ENCODE measurements around the gene QPCT. TPM values are rescaled to one million over a fixed set of nuclear protein-coding genes. Genes with fewer than 3 reads are reported as not detected.

Gene QPCT
- total and polyA plus RNA-seq, 2 of the 4 experiments (the other 2 are of a cell fraction) = 1.9 to 2.2 TPM

- H3K9ac ChIP-seq (ENCODE audit: low read depth, low read length) = peak within 1 kb of the TSS; percentile 84
- peak within 1 kb of the TSS; percentile 76 for H3K4ac ChIP-seq (ENCODE audit: low read depth, low read length)
- H3K14ac ChIP-seq (replicated peaks; ENCODE audit: low read depth, low read length) = peak within 1 kb of the TSS; percentile 95
- intact Hi-C loops (cut with micrococcal nuclease) = loop anchor here (5.0 to 10.0 kb wide), 2 partner anchors 38 to 160 kb away; no protein-coding TSS in a partner anchor
- peak within 1 kb of the TSS; percentile 75 for H3K4me3 ChIP-seq (ENCODE audit: insufficient read depth, low read depth, low read length)
- BruUV-seq (replicated peaks) = no TSS peak
- peaks cover 4% of the 10 kb centered on the region for H3K4me1 ChIP-seq (ENCODE audit: control insufficient read depth, insufficient read depth, low read length)
- in situ Hi-C loops (cut with MboI; ENCODE audit: low sequenced_read_pairs) = no loop called here
- ChIA-PET CTCF (no interaction called here), POLR2A (ENCODE audit: unreplicated experiment) (no interaction called here)
- peak within 1 kb of the TSS; percentile 99 for H2AFZ ChIP-seq (replicated peaks; ENCODE audit: low read length, poor library complexity)
- DNase-seq = peak; percentile 39
- H2AK5ac ChIP-seq (ENCODE audit: low read depth, low read length) = peak within 1 kb of the TSS; percentile 80
- H4K20me1 ChIP-seq (ENCODE audit: insufficient read depth, low read length) = peaks cover 13% of the 10 kb centered on the region; the same call in 1 of the 2 replicates
- peaks cover 14 to 41% of the 10 kb centered on the region in 2 experiments for H3K79me1 ChIP-seq (ENCODE audit: low read depth in 1 of 2, low read length in 2 of 2)
- peak within 1 kb of the TSS; percentile 53 for H2BK5ac ChIP-seq (ENCODE audit: low read depth, low read length, poor library complexity, severe bottlenecking)
- peak within 1 kb of the TSS; percentile 92 for H2AK9ac ChIP-seq (replicated peaks; ENCODE audit: low read depth, low read length, poor library complexity)
- TF ChIP-seq USF2 (IDR thresholded peaks at IDR 0.05; ENCODE audit: low read depth, low read length) (no peak), CTCF (conservative IDR thresholded peaks at IDR 0.05; ENCODE audit: low read depth, low read length) (no peak), CHD1 (IDR thresholded peaks at IDR 0.05; ENCODE audit: low read depth, low read length) (no peak), NFE2L2 (IDR thresholded peaks at IDR 0.05; ENCODE audit: low read depth, low read length) (no peak), FOS (IDR thresholded peaks at IDR 0.05; ENCODE audit: low read depth, low read length) (no peak), MXI1 (IDR thresholded peaks at IDR 0.05; ENCODE audit: borderline replicate concordance, low read depth, low read length) (peak; percentile 41; the same call in 1 of the 2 replicates), SMC3 (IDR thresholded peaks at IDR 0.05; ENCODE audit: low read depth, low read length) (no peak), RFX5 (IDR thresholded peaks at IDR 0.05; ENCODE audit: low read depth, low read length) (no peak), BHLHE40 (IDR thresholded peaks at IDR 0.05; ENCODE audit: low read depth, low read length) (no peak), MAFK (IDR thresholded peaks at IDR 0.05; ENCODE audit: low read depth, low read length) (no peak), RAD21 (IDR thresholded peaks at IDR 0.05; ENCODE audit: low read length) (no peak), RCOR1 (IDR thresholded peaks at IDR 0.05; ENCODE audit: insufficient replicate concordance, low read length) (no peak), MAZ (IDR thresholded peaks at IDR 0.05; ENCODE audit: borderline replicate concordance, low read depth, low read length) (peak; percentile 88; the same call in 1 of the 2 replicates)
- H3K27me3 ChIP-seq (ENCODE audit: control insufficient read depth, insufficient read depth, low read length) = no peaks in the 10 kb centered on the region
- ATAC-seq (ENCODE audit: low read depth) = peak; percentile 89
- peak within 1 kb of the TSS; percentile 18; the same call in 1 of the 3 replicates for H2BK15ac ChIP-seq (ENCODE audit: low read depth, low read length)
- H2BK20ac ChIP-seq (ENCODE audit: low read depth, low read length) = peak within 1 kb of the TSS; percentile 63; the same call in 1 of the 2 replicates
- H4K5ac ChIP-seq (ENCODE audit: low read depth, low read length) = peak within 1 kb of the TSS; percentile 65
- H2BK120ac ChIP-seq (ENCODE audit: low read depth, low read length) = peak within 1 kb of the TSS; percentile 76
- peak within 1 kb of the TSS; percentile 44 to 81 for H4K8ac ChIP-seq (ENCODE audit: low read depth in 2 of 2, low read length in 2 of 2)
- H3K18ac ChIP-seq (ENCODE audit: low read depth, low read length) = peak within 1 kb of the TSS; percentile 48
- peak within 1 kb of the TSS; percentile 71 for H3K27ac ChIP-seq (ENCODE audit: insufficient read depth, low read length)
- peak within 1 kb of the TSS; percentile 97 for H3K23ac ChIP-seq (ENCODE audit: low read depth, low read length)
- peak within 1 kb of the TSS; percentile 55 for H4K91ac ChIP-seq (ENCODE audit: insufficient read depth, low read depth, low read length)
- H3K9me1 ChIP-seq (ENCODE audit: insufficient read depth, low read length) = no peaks in the 10 kb centered on the region
- H3K9me3 ChIP-seq (ENCODE audit: control insufficient read depth, insufficient read depth, low read length) = no peaks in the 10 kb centered on the region
- H3K36me3 ChIP-seq (ENCODE audit: control insufficient read depth, insufficient read depth, low read length) = no peaks in the 10 kb centered on the region
- 1% methylated on average over 45 of the region's 79 CpGs; no CpG with 5 or more reads in 1 of the 2 experiments for WGBS, 2 experiments (ENCODE audit: extremely low coverage in 2 of 2, insufficient read length in 1 of 2)
- H3K4me2 ChIP-seq (ENCODE audit: low read depth, low read length) = peak within 1 kb of the TSS; percentile 85
- dilution Hi-C loops (cut with HindIII; ENCODE audit: low sequenced_read_pairs, unreplicated experiment) = no loop called here
- H3K56ac ChIP-seq (ENCODE audit: extremely low read depth, insufficient read depth, low read length) = peak within 1 kb of the TSS; percentile 33
Observed at GRCh38 chr2:37324786-37325624, 19.4 kb upstream of the QPCT start, which contains the start of gene PRKD3. PRKD3 (minus strand) TSS chr2:37324833; CDS start chr2:37316524, 8,309 bp downstream.

All from IMR-90 (cell line).